MCF 10A (cell line): ENCODE measurements around the gene PSEN2. TPM values are rescaled to one million over a fixed set of nuclear protein-coding genes. Genes with fewer than 3 reads are reported as not detected.

ENCODE experiments used
- BruUV-seq: library from RNA; stranded (reverse); fragments of 400-500 nt; replicated peaks from 2 replicates; lab custom pipeline; 2021; lab: Mats Ljungman, UMichigan
- CTCF ChIA-PET: fragments of 300-600 bp; sonication (Branson Sonifier 250); formaldehyde crosslinking; extraction: SDS; loops from one replicate; lab custom pipeline; 2021; ENCODE audit warnings: antibody characterized with exemption, inconsistent platforms; lab: Yijun Ruan, JAX
- POLR2A ChIA-PET: fragments of 300-600, 350-650 bp; sonication (Branson Sonifier 250); formaldehyde crosslinking; extraction: SDS; loops from one replicate; lab custom pipeline; 2020; ENCODE audit warnings: antibody characterized with exemption, inconsistent platforms; lab: Yijun Ruan, JAX
- DNase-seq: peaks from one replicate; pipeline ENCODE4 v3.0.0-alpha.2; 2018; ENCODE audit not compliant: unreplicated experiment
- H3K27ac Mint-ChIP-seq: one replicate; pipeline ENCODE4 v1.8.0; 2022; ENCODE audit warnings: mild to moderate bottlenecking, low read depth, mixed read lengths; ENCODE audit not compliant: unreplicated experiment
- H3K27me3 Mint-ChIP-seq: one replicate; pipeline ENCODE4 v1.8.0; 2022; ENCODE audit warnings: mixed read lengths; ENCODE audit not compliant: insufficient read depth, unreplicated experiment
- H3K36me3 Mint-ChIP-seq: one replicate; pipeline ENCODE4 v1.8.0; 2022; ENCODE audit warnings: mild to moderate bottlenecking, moderate library complexity, mixed read lengths; ENCODE audit not compliant: insufficient read depth, unreplicated experiment
- H3K4me1 Mint-ChIP-seq: one replicate; pipeline ENCODE4 v1.8.0; 2022; ENCODE audit warnings: mixed read lengths; ENCODE audit not compliant: insufficient read depth, unreplicated experiment
- H3K4me3 Mint-ChIP-seq: one replicate; pipeline ENCODE4 v1.8.0; 2022; ENCODE audit warnings: mild to moderate bottlenecking, moderate library complexity, mixed read lengths; ENCODE audit not compliant: unreplicated experiment
- H3K9me3 Mint-ChIP-seq: one replicate; pipeline ENCODE4 v1.8.0; 2022; ENCODE audit warnings: mixed read lengths; ENCODE audit not compliant: unreplicated experiment
- intact Hi-C: fragments of 100-400 bp; cut with micrococcal nuclease; formaldehyde crosslinking; loops from 2 replicates; pipeline ENCODE4 v1.14.1; 2022
- total RNA-seq: library from RNA; stranded (reverse); gene quantifications from 2 replicates; pipeline ENCODE4 v1.2.3, GENCODE V29; 2022
- TF ChIP-seq, protein P1 (sequence below): fragments of 200-600 bp; IDR thresholded peaks from one replicate; pipeline ENCODE4 v1.8.0; 2022; ENCODE audit warnings: antibody characterized with exemption, mild to moderate bottlenecking; ENCODE audit not compliant: unreplicated experiment

Gene PSEN2
- total RNA-seq, 1 experiment from 2014 or later = 31.3 TPM

DNA sequence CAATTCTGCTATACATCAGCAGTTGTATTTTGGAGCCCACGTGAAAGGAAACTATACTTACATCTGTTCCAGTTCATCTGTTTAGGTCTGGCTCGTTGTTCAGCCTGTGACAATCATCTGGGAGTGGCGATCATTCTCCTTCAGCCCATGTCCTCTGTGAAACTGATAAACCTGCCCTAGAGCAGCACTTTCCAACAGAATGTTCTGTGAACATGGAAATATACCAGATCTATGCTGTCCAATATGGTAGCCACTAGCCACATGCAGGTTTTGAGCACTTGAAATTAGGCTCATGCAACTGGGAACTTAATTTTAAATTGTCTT is 45.2 kb downstream of the PSEN2 start:
- TF ChIP-seq, protein P1, sequence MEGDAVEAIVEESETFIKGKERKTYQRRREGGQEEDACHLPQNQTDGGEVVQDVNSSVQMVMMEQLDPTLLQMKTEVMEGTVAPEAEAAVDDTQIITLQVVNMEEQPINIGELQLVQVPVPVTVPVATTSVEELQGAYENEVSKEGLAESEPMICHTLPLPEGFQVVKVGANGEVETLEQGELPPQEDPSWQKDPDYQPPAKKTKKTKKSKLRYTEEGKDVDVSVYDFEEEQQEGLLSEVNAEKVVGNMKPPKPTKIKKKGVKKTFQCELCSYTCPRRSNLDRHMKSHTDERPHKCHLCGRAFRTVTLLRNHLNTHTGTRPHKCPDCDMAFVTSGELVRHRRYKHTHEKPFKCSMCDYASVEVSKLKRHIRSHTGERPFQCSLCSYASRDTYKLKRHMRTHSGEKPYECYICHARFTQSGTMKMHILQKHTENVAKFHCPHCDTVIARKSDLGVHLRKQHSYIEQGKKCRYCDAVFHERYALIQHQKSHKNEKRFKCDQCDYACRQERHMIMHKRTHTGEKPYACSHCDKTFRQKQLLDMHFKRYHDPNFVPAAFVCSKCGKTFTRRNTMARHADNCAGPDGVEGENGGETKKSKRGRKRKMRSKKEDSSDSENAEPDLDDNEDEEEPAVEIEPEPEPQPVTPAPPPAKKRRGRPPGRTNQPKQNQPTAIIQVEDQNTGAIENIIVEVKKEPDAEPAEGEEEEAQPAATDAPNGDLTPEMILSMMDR = no peak
- DNase-seq = no peak
- no peak overlapping the region for H3K4me3 Mint-ChIP-seq
- CTCF ChIA-PET = interaction anchor here (0.9 to 1.1 kb wide), 2 partner anchors 9 to 21 kb away, joined by 3 to 4 read pairs; no protein-coding TSS in a partner anchor
- no peak overlapping the region for H3K27ac Mint-ChIP-seq
- no peaks in the 10 kb centered on the region for H3K9me3 Mint-ChIP-seq
- H3K36me3 Mint-ChIP-seq = peaks cover 5% of the 10 kb centered on the region
- intact Hi-C loops = no loop called here
- no TSS peak for BruUV-seq
- H3K4me1 Mint-ChIP-seq = no peaks in the 10 kb centered on the region
- no peaks in the 10 kb centered on the region for H3K27me3 Mint-ChIP-seq
- POLR2A ChIA-PET = interaction anchor here (0.6 to 5.1 kb wide), 3 partner anchors 23 to 409 kb away, joined by 3 to 38 read pairs (median 3); partner anchors contain the start of gene COQ8A

DNA sequence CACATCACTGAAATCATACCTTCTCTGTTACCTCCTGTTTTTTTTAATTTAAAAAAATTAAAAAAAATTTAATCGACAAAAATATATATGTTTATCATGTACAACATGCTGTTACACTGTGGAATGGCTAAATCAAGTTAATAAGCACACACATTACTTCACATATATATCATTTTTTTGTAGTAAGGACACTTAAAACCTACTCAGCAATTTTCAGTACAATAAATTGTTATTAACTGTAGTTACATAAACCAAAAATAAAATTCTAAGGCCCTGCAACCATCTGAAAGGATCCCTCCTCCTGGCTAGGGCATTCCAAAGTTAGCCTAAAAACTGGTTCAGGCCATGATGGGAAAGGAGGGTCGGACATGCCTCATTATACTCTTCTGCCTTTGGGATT is 46.1 kb downstream of the PSEN2 start:
- ChIA-PET POLR2A (interaction anchor here (0.6 to 5.1 kb wide), 2 partner anchors 22 to 409 kb away, joined by 3 to 38 read pairs; partner anchors contain the start of gene COQ8A), CTCF (no interaction called here)
- H3K27ac Mint-ChIP-seq = no peak overlapping the region
- intact Hi-C loops = no loop called here
- BruUV-seq = no TSS peak
- DNase-seq = no peak
- H3K4me1 Mint-ChIP-seq = no peaks in the 10 kb centered on the region
- no peaks in the 10 kb centered on the region for H3K9me3 Mint-ChIP-seq
- no peaks in the 10 kb centered on the region for H3K27me3 Mint-ChIP-seq
- no peaks in the 10 kb centered on the region for H3K36me3 Mint-ChIP-seq
- TF ChIP-seq, protein P1 = no peak
- no peak overlapping the region for H3K4me3 Mint-ChIP-seq

DNA sequence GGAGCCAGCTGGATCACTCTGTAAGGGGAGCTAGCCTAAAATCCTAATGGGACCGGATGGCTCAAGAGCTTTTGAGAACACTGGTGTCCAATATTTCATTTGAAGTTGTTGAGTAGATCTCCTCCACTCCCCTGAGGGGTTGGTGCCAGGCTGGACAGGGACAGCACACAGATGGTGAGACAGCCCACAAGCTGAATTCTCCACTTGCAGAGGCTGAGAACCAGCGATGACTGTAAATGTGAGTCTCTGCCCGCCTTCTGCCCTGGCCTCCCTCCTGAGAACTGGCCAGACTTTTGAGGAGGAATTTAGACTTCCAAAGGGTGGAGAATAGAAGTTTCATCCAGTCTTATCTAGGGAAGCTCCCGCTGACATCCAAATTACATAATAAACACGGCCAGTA is 49.2 kb downstream of the PSEN2 start:
- ChIA-PET CTCF (interaction anchor here (0.6 to 1.5 kb wide), 3 partner anchors 12 to 297 kb away, joined by 3 to 6 read pairs (median 3); no protein-coding TSS in a partner anchor), POLR2A (interaction anchor here (0.7 to 7.0 kb wide), 3 partner anchors 20 to 223 kb away, joined by 3 to 47 read pairs (median 3); partner anchors contain the start of gene COQ8A)
- intact Hi-C loops = no loop called here

DNA sequence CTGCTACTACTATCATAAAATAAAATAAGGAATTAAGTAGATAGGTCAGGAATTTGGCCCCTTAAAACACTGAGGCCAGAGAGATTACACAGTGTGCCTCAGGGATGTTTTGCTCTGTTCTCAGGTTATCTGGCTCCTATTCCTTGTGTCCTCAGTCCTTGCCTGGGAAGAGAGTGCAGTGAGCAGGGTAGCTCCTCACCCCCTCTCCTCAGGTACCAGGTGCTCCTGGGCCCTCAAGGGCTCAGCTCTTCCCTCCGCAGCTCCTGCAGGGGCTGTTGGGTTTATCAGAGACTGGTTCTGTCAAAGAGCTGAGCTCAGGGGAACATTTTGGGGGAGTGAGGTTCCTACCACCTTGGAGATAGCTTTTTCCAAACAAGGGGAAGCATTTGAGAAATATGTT is 49.6 kb downstream of the PSEN2 start:
- DNase-seq = no peak
- intact Hi-C loops = no loop called here
- no TSS peak for BruUV-seq
- no peak overlapping the region for H3K27ac Mint-ChIP-seq
- POLR2A ChIA-PET = interaction anchor here (0.7 to 7.0 kb wide), 3 partner anchors 19 to 223 kb away, joined by 3 to 47 read pairs (median 3); partner anchors contain the start of gene COQ8A
- no peaks in the 10 kb centered on the region for H3K27me3 Mint-ChIP-seq
- TF ChIP-seq, protein P1 = no peak
- H3K4me1 Mint-ChIP-seq = no peaks in the 10 kb centered on the region
- H3K4me3 Mint-ChIP-seq = no peak overlapping the region
- no peaks in the 10 kb centered on the region for H3K9me3 Mint-ChIP-seq
- H3K36me3 Mint-ChIP-seq = no peaks in the 10 kb centered on the region
- CTCF ChIA-PET = interaction anchor here (0.6 to 1.5 kb wide), 3 partner anchors 25 to 511 kb away, joined by 3 to 6 read pairs (median 5); no protein-coding TSS in a partner anchor

More for the DNA sequence above, 49.2 kb downstream of the PSEN2 start:
- no peak for DNase-seq
- H3K4me3 Mint-ChIP-seq = no peak overlapping the region
- TF ChIP-seq, protein P1 = no peak
- H3K36me3 Mint-ChIP-seq = no peaks in the 10 kb centered on the region
- no peaks in the 10 kb centered on the region for H3K4me1 Mint-ChIP-seq
- no peaks in the 10 kb centered on the region for H3K9me3 Mint-ChIP-seq
- H3K27ac Mint-ChIP-seq = no peak overlapping the region
- no peaks in the 10 kb centered on the region for H3K27me3 Mint-ChIP-seq
- no TSS peak for BruUV-seq
